ENCODE results near the gene FHOD3. TPM values are rescaled to one million over a fixed set of nuclear protein-coding genes. Genes with fewer than 3 reads are reported as not detected.

The FHOD3 gene
- total RNA-seq, 1 experiment from 2014 or later = 22.7 TPM

DNA sequence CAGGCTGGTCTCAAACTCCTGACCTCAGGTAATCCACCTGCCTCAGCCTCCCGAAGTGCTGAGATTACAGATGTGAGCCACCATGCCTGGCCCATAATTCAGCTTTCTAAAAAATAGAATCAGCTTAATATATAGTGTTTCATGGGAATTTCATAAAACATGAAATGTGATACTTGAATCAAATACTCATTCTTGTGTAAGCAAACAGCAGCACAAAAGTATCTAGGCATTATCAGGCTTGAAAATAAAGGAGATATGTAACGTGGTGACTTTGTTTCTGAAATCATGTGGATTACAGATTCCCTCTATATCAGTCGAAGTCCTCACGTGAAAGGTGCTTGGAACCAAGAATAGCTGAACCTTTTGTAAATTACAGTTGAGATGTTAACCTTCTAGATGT lies 229.1 kb downstream of the FHOD3 start:
- H3K4me1 ChIP-seq (ENCODE audit: control insufficient read depth, insufficient read depth, low read length) = peaks cover 3% of the 10 kb centered on the region; the same call in 1 of the 2 replicates
- H3K27me3 ChIP-seq (ENCODE audit: control insufficient read depth, insufficient read depth, low read length) = no peaks in the 10 kb centered on the region
- H3K9me3 ChIP-seq (ENCODE audit: control insufficient read depth, insufficient read depth, low read depth, low read length) = no peaks in the 10 kb centered on the region
- BruUV-seq (replicated peaks) = no TSS peak
- POLR2A ChIA-PET = no interaction called here
- no peak overlapping the region for H3K4me3 ChIP-seq (ENCODE audit: low read depth in 2 of 2, low read length in 2 of 2)
- CTCF ChIA-PET = no interaction called here
- in situ Hi-C loops (cut with HindIII; ENCODE audit: low pct_unique_long_range_greater_than_20kb, low sequenced_read_pairs) = no loop called here
- no peak overlapping the region for H3K27ac ChIP-seq (ENCODE audit: low read length)
- DNase-seq (ENCODE audit: low read depth, low spot score) = no peak
- no peaks in the 10 kb centered on the region for H3K36me3 ChIP-seq (ENCODE audit: control insufficient read depth, insufficient read depth, low read length)
- no peak for ATAC-seq
- intact Hi-C loops (cut with micrococcal nuclease; ENCODE audit: unreplicated experiment) = no loop called here
- no peak for TF ChIP-seq SIN3A (IDR thresholded peaks at IDR 0.05; ENCODE audit: borderline replicate concordance, insufficient read depth, low read depth, low read length)
- TF ChIP-seq TCF7L2 (IDR thresholded peaks at IDR 0.05; ENCODE audit: low read depth, low read length) = no peak
- TF ChIP-seq, protein P1, sequence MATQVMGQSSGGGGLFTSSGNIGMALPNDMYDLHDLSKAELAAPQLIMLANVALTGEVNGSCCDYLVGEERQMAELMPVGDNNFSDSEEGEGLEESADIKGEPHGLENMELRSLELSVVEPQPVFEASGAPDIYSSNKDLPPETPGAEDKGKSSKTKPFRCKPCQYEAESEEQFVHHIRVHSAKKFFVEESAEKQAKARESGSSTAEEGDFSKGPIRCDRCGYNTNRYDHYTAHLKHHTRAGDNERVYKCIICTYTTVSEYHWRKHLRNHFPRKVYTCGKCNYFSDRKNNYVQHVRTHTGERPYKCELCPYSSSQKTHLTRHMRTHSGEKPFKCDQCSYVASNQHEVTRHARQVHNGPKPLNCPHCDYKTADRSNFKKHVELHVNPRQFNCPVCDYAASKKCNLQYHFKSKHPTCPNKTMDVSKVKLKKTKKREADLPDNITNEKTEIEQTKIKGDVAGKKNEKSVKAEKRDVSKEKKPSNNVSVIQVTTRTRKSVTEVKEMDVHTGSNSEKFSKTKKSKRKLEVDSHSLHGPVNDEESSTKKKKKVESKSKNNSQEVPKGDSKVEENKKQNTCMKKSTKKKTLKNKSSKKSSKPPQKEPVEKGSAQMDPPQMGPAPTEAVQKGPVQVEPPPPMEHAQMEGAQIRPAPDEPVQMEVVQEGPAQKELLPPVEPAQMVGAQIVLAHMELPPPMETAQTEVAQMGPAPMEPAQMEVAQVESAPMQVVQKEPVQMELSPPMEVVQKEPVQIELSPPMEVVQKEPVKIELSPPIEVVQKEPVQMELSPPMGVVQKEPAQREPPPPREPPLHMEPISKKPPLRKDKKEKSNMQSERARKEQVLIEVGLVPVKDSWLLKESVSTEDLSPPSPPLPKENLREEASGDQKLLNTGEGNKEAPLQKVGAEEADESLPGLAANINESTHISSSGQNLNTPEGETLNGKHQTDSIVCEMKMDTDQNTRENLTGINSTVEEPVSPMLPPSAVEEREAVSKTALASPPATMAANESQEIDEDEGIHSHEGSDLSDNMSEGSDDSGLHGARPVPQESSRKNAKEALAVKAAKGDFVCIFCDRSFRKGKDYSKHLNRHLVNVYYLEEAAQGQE (IDR thresholded peaks at IDR 0.05; ENCODE audit: insufficient read depth in 1 of 2, low read depth in 2 of 2, low read length in 1 of 2) = no peak
- TF ChIP-seq POLR2AphosphoS5 (IDR thresholded peaks at IDR 0.05; ENCODE audit: low read depth, low read length) = no peak
- TF ChIP-seq, protein P2, sequence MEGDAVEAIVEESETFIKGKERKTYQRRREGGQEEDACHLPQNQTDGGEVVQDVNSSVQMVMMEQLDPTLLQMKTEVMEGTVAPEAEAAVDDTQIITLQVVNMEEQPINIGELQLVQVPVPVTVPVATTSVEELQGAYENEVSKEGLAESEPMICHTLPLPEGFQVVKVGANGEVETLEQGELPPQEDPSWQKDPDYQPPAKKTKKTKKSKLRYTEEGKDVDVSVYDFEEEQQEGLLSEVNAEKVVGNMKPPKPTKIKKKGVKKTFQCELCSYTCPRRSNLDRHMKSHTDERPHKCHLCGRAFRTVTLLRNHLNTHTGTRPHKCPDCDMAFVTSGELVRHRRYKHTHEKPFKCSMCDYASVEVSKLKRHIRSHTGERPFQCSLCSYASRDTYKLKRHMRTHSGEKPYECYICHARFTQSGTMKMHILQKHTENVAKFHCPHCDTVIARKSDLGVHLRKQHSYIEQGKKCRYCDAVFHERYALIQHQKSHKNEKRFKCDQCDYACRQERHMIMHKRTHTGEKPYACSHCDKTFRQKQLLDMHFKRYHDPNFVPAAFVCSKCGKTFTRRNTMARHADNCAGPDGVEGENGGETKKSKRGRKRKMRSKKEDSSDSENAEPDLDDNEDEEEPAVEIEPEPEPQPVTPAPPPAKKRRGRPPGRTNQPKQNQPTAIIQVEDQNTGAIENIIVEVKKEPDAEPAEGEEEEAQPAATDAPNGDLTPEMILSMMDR (IDR thresholded peaks at IDR 0.05) = no peak

DNA sequence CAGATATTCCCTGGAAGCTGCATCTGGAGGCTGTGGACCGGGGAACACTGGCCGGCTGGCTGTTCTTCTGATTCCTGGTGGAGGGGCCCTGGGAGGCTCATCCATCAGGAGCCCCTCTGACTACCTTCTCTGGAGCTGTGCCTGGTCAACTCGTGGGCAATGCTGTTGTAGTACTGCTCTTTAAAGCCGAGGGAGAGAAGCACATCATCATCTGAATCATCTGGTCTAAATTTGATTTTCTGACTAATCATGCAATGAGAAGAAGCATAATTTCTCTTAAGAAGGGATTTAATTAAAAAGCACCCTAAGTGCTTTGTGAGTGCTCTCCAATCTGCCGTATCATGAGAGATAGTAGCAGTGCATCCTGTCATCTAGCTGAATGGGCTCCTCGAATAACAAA lies 229.5 kb downstream of the FHOD3 start:
- Histone ChIP-seq H3K27me3 (ENCODE audit: control insufficient read depth, insufficient read depth, low read length) (no peaks in the 10 kb centered on the region), H3K9me3 (ENCODE audit: control insufficient read depth, insufficient read depth, low read depth, low read length) (no peaks in the 10 kb centered on the region), H3K36me3 (ENCODE audit: control insufficient read depth, insufficient read depth, low read length) (no peaks in the 10 kb centered on the region), H3K4me1 (ENCODE audit: control insufficient read depth, insufficient read depth, low read length) (peaks cover 3% of the 10 kb centered on the region; the same call in 1 of the 2 replicates), H3K4me3 (ENCODE audit: low read depth in 2 of 2, low read length in 2 of 2) (no peak overlapping the region), H3K27ac (ENCODE audit: low read length) (no peak overlapping the region)
- BruUV-seq (replicated peaks) = no TSS peak
- DNase-seq (ENCODE audit: low read depth, low spot score) (no peak), ATAC-seq (no peak)
- intact Hi-C loops (cut with micrococcal nuclease; ENCODE audit: unreplicated experiment) (no loop called here), in situ Hi-C loops (cut with HindIII; ENCODE audit: low pct_unique_long_range_greater_than_20kb, low sequenced_read_pairs) (no loop called here)
- CTCF ChIA-PET = no interaction called here
- POLR2A ChIA-PET = no interaction called here
- TF ChIP-seq POLR2AphosphoS5 (IDR thresholded peaks at IDR 0.05; ENCODE audit: low read depth, low read length) = no peak
- TF ChIP-seq, protein P2 (IDR thresholded peaks at IDR 0.05) = no peak

All from Panc1 (cell line).